H7 (cell line): Measurements from ENCODE around the gene USP47. TPM values are rescaled to one million over a fixed set of nuclear protein-coding genes. Genes with fewer than 3 reads are reported as not detected.

Source experiments
- DNase-seq: peaks from one replicate; pipeline ENCODE4 v3.0.0; 2012
- H3K27me3 ChIP-seq: 2 replicates; pipeline ENCODE4 v1.6.0; 2011; ENCODE audit warnings: mild to moderate bottlenecking, low read length; ENCODE audit not compliant: control insufficient read depth, insufficient read depth
- H3K36me3 ChIP-seq: replicated peaks from 2 replicates; pipeline ENCODE4 v1.5.1; 2011; ENCODE audit warnings: low read length; ENCODE audit not compliant: control insufficient read depth, insufficient read depth
- H3K4me3 ChIP-seq: 2 replicates; pipeline ENCODE4 v1.5.1; 2011; ENCODE audit warnings: low read depth, mild to moderate bottlenecking, control low read depth, low read length, moderate library complexity; ENCODE audit not compliant: insufficient read depth
- total RNA-seq: library from RNA; depleted of rRNA; stranded (reverse); fragments of >200 nt; shearing (Covaris generic); gene quantifications from 2 replicates; pipeline ENCODE4 v1.2.3, GENCODE V29; 2014; rRNA removed

Gene USP47
- total RNA-seq, 1 experiment from 2014 or later = 25.8 TPM

DNA sequence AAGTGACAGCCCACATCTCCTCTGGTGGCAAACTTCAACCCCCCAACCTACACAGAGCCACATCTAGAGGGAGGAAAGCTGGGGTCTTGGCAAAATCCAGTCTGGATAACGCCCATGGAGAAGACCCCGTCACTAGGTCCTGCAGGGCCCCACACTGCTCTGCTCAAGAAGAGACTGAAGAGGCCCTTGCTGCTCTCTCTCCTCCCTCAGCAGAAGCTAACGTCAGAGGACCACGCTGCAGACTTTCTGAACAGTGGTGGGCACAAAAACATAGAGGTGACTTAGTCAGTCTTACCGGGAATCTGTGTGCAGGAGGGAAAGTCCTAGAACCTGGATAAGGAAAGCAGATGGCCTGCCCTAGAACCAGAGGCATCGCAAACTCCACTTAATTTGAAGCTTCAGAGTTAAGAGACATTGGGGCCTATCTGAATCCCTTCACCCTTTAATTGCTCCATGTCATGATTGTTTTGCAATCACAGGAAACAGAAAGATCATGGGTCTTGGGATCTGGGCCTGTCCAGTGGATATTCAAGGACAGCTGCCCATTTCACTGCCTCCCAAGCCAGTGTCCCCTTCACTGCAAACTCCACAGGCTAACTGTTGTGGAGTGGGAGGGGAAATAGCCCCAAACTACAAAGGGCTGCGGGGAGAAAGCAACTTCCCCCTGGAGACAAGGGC lies 164.9 kb downstream of the USP47 start:
- H3K36me3 ChIP-seq = no peaks in the 10 kb centered on the region
- no peak overlapping the region for H3K4me3 ChIP-seq
- H3K27me3 ChIP-seq = peaks cover 27% of the 10 kb centered on the region
- DNase-seq = no peak

DNA sequence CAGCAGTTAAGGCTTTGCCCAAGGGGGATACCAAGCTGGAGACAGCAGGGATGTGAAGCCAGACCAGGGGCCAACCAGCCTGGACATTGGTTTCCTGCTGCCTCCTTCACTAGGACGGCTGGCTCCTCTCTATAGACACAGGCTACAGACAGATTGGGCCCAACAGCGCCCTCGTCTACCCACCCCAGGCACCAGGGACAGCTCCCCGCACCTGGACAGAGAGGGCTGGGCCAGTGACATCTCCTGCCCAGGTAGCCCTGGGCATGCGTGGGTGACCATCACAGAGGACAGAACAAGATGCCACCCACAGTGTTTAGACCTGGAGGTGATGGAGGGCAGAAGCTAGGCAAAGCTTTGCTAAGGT lies 165.4 kb downstream of the USP47 start:
- peaks cover 27% of the 10 kb centered on the region for H3K27me3 ChIP-seq
- no peak overlapping the region for H3K4me3 ChIP-seq
- DNase-seq = peak; percentile 48
- no peaks in the 10 kb centered on the region for H3K36me3 ChIP-seq

DNA sequence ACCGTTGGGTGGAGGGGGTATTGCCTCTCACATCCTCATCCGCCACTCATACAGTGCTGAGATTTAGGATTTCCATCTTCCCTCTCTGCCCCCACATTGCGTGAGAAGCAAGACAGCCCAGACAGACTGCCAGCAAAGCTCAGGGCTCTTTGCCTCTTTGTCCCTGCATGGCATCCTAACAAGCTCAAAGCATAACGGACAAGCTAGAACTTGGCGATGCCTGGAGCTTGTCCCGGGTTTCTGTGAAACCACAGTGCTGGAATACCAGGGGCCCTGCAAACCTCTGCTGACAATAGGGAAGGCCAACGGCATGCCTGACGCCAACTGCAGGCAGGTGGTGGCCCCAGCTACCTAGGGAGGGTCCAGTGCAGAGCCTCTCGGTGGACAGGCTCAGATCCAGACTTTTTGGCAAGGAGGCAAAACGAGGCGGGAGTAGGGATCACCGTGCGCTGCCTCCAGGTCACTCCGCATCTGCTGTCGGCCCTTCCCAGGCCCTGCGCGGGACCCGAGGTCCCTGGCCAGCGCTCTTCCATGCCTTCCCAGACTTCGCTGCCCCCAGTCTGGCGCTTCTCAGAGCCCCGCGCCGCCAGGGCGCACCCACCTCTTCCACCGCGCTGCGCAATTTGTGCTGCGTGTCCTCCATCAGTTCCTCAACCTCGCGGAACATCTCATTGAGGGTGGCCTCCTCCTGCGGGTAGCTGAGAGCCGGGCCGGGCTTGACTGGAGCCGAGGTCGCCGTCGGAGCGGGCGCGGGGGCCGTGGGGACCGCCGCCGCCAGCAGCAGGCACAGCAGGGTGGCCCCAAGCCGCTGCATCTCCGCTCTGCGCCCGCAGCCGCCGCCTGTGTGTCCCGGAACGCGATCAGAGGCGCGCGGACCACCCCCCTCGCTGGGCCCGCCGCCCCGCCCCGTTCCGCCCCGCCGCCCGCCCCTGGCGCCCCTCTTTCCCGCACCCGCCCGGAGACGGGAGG lies 166.3 kb downstream of the USP47 start, which contains the start of gene DKK3:
Gene DKK3, minus strand, starts transcription at position 858 of the 969 bp plus-strand sequence. Its CDS starts 44 bp downstream, at position 814.
- Histone ChIP-seq H3K27me3 (peaks cover 27% of the 10 kb centered on the region), H3K36me3 (no peaks in the 10 kb centered on the region), H3K4me3 (peak within 1 kb of the TSS; percentile 69)
- peak; percentile 91 for DNase-seq

Other genes starting within 250 kb of the USP47 start
- 1.9 and 2.5 TPM in 2 replicates for gene GALNT18, start 220.0 kb upstream of the USP47 start, total RNA-seq
- gene DKK3, start 166.7 kb downstream of the USP47 start, total RNA-seq = 8.8 and 15.3 TPM in 2 replicates